HEK293 (cell line): ENCODE data around the gene RNF31.

Experiments used
- GFI1B ChIP-seq: fragments of 450-650 bp; formaldehyde crosslinking; IDR thresholded peaks from 2 replicates; pipeline ENCODE4 v1.5.1; 2016; ENCODE audit warnings: missing biosample characterization, missing genetic modification characterization
- GLI2 ChIP-seq: fragments of 450-650 bp; formaldehyde crosslinking; IDR thresholded peaks from 2 replicates; pipeline ENCODE4; 2017; ENCODE audit warnings: missing biosample characterization, missing genetic modification characterization, low read depth, borderline replicate concordance
- GLIS2 ChIP-seq: fragments of 450-650 bp; formaldehyde crosslinking; IDR thresholded peaks from 2 replicates; pipeline ENCODE4 v1.5.1; 2016; ENCODE audit warnings: missing biosample characterization, missing genetic modification characterization
- HOXA7 ChIP-seq: sonication (generic); formaldehyde crosslinking; IDR thresholded peaks from 2 replicates; pipeline ENCODE4 v1.8.1; 2022; ENCODE audit warnings: missing genetic modification reagents, borderline replicate concordance
- KLF7 ChIP-seq: fragments of 450-650 bp; formaldehyde crosslinking; IDR thresholded peaks from 2 replicates; pipeline ENCODE4 v1.5.1; 2016; ENCODE audit warnings: missing biosample characterization, missing genetic modification characterization, borderline replicate concordance
- MZF1 ChIP-seq: fragments of 450-650 bp; formaldehyde crosslinking; IDR thresholded peaks from 2 replicates; pipeline ENCODE4 v1.5.1; 2017; ENCODE audit warnings: missing biosample characterization, missing genetic modification characterization, borderline replicate concordance
- OSR2 ChIP-seq: fragments of 450-650 bp; formaldehyde crosslinking; IDR thresholded peaks from 2 replicates; pipeline ENCODE4 v1.5.1; 2016; ENCODE audit warnings: missing biosample characterization, missing genetic modification characterization
- PRDM1 ChIP-seq: fragments of 450-650 bp; formaldehyde crosslinking; IDR thresholded peaks from 2 replicates; pipeline ENCODE4; 2016; ENCODE audit warnings: missing biosample characterization, missing genetic modification characterization
- SP7 ChIP-seq: fragments of 450-650 bp; formaldehyde crosslinking; IDR thresholded peaks from 2 replicates; pipeline ENCODE4 v1.5.1; 2016; ENCODE audit warnings: missing biosample characterization, missing genetic modification characterization
- WT1 ChIP-seq: fragments of 450-650 bp; formaldehyde crosslinking; IDR thresholded peaks from 2 replicates; pipeline ENCODE4 v1.5.1; 2016; ENCODE audit warnings: missing biosample characterization, missing genetic modification characterization
- YY2 ChIP-seq: fragments of 450-650 bp; formaldehyde crosslinking; IDR thresholded peaks from 2 replicates; pipeline ENCODE4 v1.5.1; 2016; ENCODE audit warnings: missing biosample characterization, missing genetic modification characterization
- ZBTB1 ChIP-seq: fragments of 450-650 bp; formaldehyde crosslinking; IDR thresholded peaks from 2 replicates; pipeline ENCODE4 v1.5.1; 2016; ENCODE audit warnings: missing biosample characterization, missing genetic modification characterization
- ZFP41 ChIP-seq: fragments of 450-650 bp; formaldehyde crosslinking; IDR thresholded peaks from 2 replicates; pipeline ENCODE4 v1.5.1; 2016; ENCODE audit warnings: missing biosample characterization, missing genetic modification characterization, borderline replicate concordance
- ZNF10 ChIP-seq: fragments of 450-650 bp; formaldehyde crosslinking; IDR thresholded peaks from 2 replicates; pipeline ENCODE4 v1.5.1; 2017; ENCODE audit warnings: missing biosample characterization, missing genetic modification characterization
- ZNF169 ChIP-seq: fragments of 450-650 bp; formaldehyde crosslinking; IDR thresholded peaks from 2 replicates; pipeline ENCODE4 v1.5.1; 2016; ENCODE audit warnings: missing biosample characterization, missing genetic modification characterization
- ZNF223 ChIP-seq: fragments of 450-650 bp; formaldehyde crosslinking; IDR thresholded peaks from 2 replicates; pipeline ENCODE4 v1.5.1; 2016; ENCODE audit warnings: missing biosample characterization, missing genetic modification characterization
- ZNF23 ChIP-seq: fragments of 450-650 bp; formaldehyde crosslinking; IDR thresholded peaks from 2 replicates; pipeline ENCODE4 v1.5.1; 2016; ENCODE audit warnings: missing biosample characterization, missing genetic modification characterization, borderline replicate concordance
- ZNF266 ChIP-seq: fragments of 450-650 bp; formaldehyde crosslinking; IDR thresholded peaks from 2 replicates; pipeline ENCODE4 v1.5.1; 2016; ENCODE audit warnings: missing biosample characterization, missing genetic modification characterization, low read depth
- ZNF37A ChIP-seq: fragments of 450-650 bp; IDR thresholded peaks from 2 replicates; pipeline ENCODE4 v1.5.1; 2018; ENCODE audit warnings: missing biosample characterization, missing genetic modification characterization
- ZNF521 ChIP-seq: fragments of 450-650 bp; formaldehyde crosslinking; IDR thresholded peaks from 2 replicates; pipeline ENCODE4 v1.5.1; 2017; ENCODE audit warnings: missing biosample characterization, mild to moderate bottlenecking, missing genetic modification characterization
- ZNF561 ChIP-seq: fragments of 450-650 bp; IDR thresholded peaks from 2 replicates; pipeline ENCODE4 v1.5.1; 2018; ENCODE audit warnings: missing biosample characterization, missing genetic modification characterization, borderline replicate concordance
- ZNF585B ChIP-seq: fragments of 450-650 bp; formaldehyde crosslinking; IDR thresholded peaks from 2 replicates; pipeline ENCODE4 v1.5.1; 2016; ENCODE audit warnings: missing biosample characterization, missing genetic modification characterization
- ZNF692 ChIP-seq: fragments of 450-650 bp; formaldehyde crosslinking; IDR thresholded peaks from 2 replicates; pipeline ENCODE4 v1.5.1; 2016; ENCODE audit warnings: missing biosample characterization, missing genetic modification characterization
- ZNF701 ChIP-seq: fragments of 450-650 bp; formaldehyde crosslinking; IDR thresholded peaks from 2 replicates; pipeline ENCODE4 v1.5.1; 2016; ENCODE audit warnings: missing biosample characterization, missing genetic modification characterization
- ZNF747 ChIP-seq: fragments of 450-650 bp; formaldehyde crosslinking; IDR thresholded peaks from 2 replicates; pipeline ENCODE4 v1.5.1; 2016; ENCODE audit warnings: missing biosample characterization, missing genetic modification characterization
- ZNF830 ChIP-seq: fragments of 450-650 bp; IDR thresholded peaks from 2 replicates; pipeline ENCODE4 v1.5.0; 2018; ENCODE audit warnings: missing biosample characterization, missing genetic modification characterization, low read depth, mild to moderate bottlenecking, moderate library complexity
- ZSCAN16 ChIP-seq: fragments of 450-650 bp; formaldehyde crosslinking; IDR thresholded peaks from 2 replicates; pipeline ENCODE4 v1.5.1; 2016; ENCODE audit warnings: missing biosample characterization, missing genetic modification characterization
- ZSCAN30 ChIP-seq: fragments of 450-650 bp; IDR thresholded peaks from 2 replicates; pipeline ENCODE4 v1.5.1; 2018; ENCODE audit warnings: missing biosample characterization, mild to moderate bottlenecking, missing genetic modification characterization, moderate library complexity
- ZXDB ChIP-seq: fragments of 450-650 bp; formaldehyde crosslinking; IDR thresholded peaks from 2 replicates; pipeline ENCODE4 v1.5.1; 2016; ENCODE audit warnings: missing biosample characterization, missing genetic modification characterization
- TF ChIP-seq, protein P1 (sequence below): fragments of 450-650 bp; formaldehyde crosslinking; IDR thresholded peaks from 2 replicates; pipeline ENCODE4 v1.5.1; 2016; ENCODE audit warnings: missing biosample characterization, missing genetic modification characterization
- TF ChIP-seq, protein P2 (sequence below): fragments of 450-650 bp; formaldehyde crosslinking; IDR thresholded peaks from 2 replicates; pipeline ENCODE4 v1.5.1; 2016; ENCODE audit warnings: missing biosample characterization, missing genetic modification characterization
- TF ChIP-seq, protein P3 (sequence below): fragments of 450-650 bp; formaldehyde crosslinking; conservative IDR thresholded peaks from 2 replicates; pipeline ENCODE4 v1.5.1; 2016; ENCODE audit warnings: low read depth, missing biosample characterization, missing genetic modification characterization
- TF ChIP-seq, protein P4 (sequence below): sonication (generic); formaldehyde crosslinking; IDR thresholded peaks from 2 replicates; pipeline ENCODE4 v1.8.1; 2022; ENCODE audit warnings: mild to moderate bottlenecking, moderate library complexity, missing genetic modification reagents

Gene RNF31

GRCh38 chr14:24146978-24147760 is at the start of gene RNF31 (continued):
- TF ChIP-seq, protein P1, sequence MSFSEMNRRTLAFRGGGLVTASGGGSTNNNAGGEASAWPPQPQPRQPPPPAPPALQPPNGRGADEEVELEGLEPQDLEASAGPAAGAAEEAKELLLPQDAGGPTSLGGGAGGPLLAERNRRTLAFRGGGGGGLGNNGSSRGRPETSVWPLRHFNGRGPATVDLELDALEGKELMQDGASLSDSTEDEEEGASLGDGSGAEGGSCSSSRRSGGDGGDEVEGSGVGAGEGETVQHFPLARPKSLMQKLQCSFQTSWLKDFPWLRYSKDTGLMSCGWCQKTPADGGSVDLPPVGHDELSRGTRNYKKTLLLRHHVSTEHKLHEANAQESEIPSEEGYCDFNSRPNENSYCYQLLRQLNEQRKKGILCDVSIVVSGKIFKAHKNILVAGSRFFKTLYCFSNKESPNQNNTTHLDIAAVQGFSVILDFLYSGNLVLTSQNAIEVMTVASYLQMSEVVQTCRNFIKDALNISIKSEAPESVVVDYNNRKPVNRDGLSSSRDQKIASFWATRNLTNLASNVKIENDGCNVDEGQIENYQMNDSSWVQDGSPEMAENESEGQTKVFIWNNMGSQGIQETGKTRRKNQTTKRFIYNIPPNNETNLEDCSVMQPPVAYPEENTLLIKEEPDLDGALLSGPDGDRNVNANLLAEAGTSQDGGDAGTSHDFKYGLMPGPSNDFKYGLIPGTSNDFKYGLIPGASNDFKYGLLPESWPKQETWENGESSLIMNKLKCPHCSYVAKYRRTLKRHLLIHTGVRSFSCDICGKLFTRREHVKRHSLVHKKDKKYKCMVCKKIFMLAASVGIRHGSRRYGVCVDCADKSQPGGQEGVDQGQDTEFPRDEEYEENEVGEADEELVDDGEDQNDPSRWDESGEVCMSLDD (tag by site-specific recombination) = peak; percentile 2; the same call in 1 of the 2 replicates
- TF ChIP-seq, protein P2, sequence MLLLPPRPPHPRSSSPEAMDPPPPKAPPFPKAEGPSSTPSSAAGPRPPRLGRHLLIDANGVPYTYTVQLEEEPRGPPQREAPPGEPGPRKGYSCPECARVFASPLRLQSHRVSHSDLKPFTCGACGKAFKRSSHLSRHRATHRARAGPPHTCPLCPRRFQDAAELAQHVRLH (tag by site-specific recombination) = no peak
- TF ChIP-seq GFI1B (no peak), ZNF747 (tag by site-specific recombination) (no peak), ZNF37A (tag by site-specific recombination) (no peak), ZFP41 (no peak), ZSCAN30 (0 out of 2 replicates have a peak, but pooled peaks have one; percentile 54), GLI2 (tag by site-specific recombination) (no peak), ZNF223 (no peak), ZSCAN16 (tag by site-specific recombination) (no peak), SP7 (tag by site-specific recombination) (peak; percentile 53), HOXA7 (CRISPR knock-in tag) (no peak), MZF1 (no peak), ZNF10 (no peak), KLF7 (no peak), ZNF561 (tag by site-specific recombination) (peak; percentile 31; the same call in 1 of the 2 replicates), ZNF23 (tag by site-specific recombination) (no peak), PRDM1 (tag by site-specific recombination) (no peak), YY2 (tag by site-specific recombination) (no peak), ZNF692 (tag by site-specific recombination) (no peak), ZNF830 (tag by site-specific recombination) (no peak), ZNF266 (tag by site-specific recombination) (no peak), GLIS2 (tag by site-specific recombination) (no peak; the same call in 1 of the 2 replicates), ZXDB (tag by site-specific recombination) (no peak; the same call in 1 of the 2 replicates), OSR2 (tag by site-specific recombination) (no peak), ZNF169 (no peak), WT1 (tag by site-specific recombination) (0 out of 2 replicates have a peak, but pooled peaks have one; percentile 32), ZNF701 (tag by site-specific recombination) (no peak), ZNF521 (tag by site-specific recombination) (no peak), ZNF585B (tag by site-specific recombination) (no peak), ZBTB1 (no peak)
- TF ChIP-seq, protein P3, sequence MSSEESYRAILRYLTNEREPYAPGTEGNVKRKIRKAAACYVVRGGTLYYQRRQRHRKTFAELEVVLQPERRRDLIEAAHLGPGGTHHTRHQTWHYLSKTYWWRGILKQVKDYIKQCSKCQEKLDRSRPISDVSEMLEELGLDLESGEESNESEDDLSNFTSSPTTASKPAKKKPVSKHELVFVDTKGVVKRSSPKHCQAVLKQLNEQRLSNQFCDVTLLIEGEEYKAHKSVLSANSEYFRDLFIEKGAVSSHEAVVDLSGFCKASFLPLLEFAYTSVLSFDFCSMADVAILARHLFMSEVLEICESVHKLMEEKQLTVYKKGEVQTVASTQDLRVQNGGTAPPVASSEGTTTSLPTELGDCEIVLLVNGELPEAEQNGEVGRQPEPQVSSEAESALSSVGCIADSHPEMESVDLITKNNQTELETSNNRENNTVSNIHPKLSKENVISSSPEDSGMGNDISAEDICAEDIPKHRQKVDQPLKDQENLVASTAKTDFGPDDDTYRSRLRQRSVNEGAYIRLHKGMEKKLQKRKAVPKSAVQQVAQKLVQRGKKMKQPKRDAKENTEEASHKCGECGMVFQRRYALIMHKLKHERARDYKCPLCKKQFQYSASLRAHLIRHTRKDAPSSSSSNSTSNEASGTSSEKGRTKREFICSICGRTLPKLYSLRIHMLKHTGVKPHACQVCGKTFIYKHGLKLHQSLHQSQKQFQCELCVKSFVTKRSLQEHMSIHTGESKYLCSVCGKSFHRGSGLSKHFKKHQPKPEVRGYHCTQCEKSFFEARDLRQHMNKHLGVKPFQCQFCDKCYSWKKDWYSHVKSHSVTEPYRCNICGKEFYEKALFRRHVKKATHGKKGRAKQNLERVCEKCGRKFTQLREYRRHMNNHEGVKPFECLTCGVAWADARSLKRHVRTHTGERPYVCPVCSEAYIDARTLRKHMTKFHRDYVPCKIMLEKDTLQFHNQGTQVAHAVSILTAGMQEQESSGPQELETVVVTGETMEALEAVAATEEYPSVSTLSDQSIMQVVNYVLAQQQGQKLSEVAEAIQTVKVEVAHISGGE (tag by site-specific recombination) = peak; percentile 45
- TF ChIP-seq, protein P4, sequence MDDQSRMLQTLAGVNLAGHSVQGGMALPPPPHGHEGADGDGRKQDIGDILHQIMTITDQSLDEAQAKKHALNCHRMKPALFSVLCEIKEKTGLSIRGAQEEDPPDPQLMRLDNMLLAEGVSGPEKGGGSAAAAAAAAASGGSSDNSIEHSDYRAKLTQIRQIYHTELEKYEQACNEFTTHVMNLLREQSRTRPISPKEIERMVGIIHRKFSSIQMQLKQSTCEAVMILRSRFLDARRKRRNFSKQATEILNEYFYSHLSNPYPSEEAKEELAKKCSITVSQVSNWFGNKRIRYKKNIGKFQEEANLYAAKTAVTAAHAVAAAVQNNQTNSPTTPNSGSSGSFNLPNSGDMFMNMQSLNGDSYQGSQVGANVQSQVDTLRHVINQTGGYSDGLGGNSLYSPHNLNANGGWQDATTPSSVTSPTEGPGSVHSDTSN (CRISPR knock-in tag) = no peak
